ENCODE data around the gene ATOSA. TPM values are rescaled to one million over a fixed set of nuclear protein-coding genes. Genes with fewer than 3 reads are reported as not detected.

Gene ATOSA
- total and polyA plus RNA-seq, 2 of the 13 experiments (the other 11 are each of a cell fraction or from before 2014, with no cell fraction given), result 6.6 to 16.3 TPM

- Histone ChIP-seq H3K9me3 (ENCODE audit: low read length) (no peaks in the 10 kb centered on the region), H3K79me2 (ENCODE audit: insufficient read depth, low read length) (no peaks in the 10 kb centered on the region), H3K4me1 (ENCODE audit: insufficient read depth, low read length) (no peaks in the 10 kb centered on the region), H3K9ac (ENCODE audit: insufficient read depth, low read depth, low read length) (no peak overlapping the region), H3K4me2 (ENCODE audit: low read depth, low read length) (no peak overlapping the region), H2AFZ (ENCODE audit: low read length) (no peak overlapping the region), H3K4me3 (replicated peaks in 1 of 3; ENCODE audit: insufficient read depth in 1 of 3, low read depth in 2 of 3, low read length in 3 of 3) (no peak overlapping the region), H3K27ac (ENCODE audit: extremely low read length, insufficient read depth, low read length) (no peak overlapping the region), H4K20me1 (ENCODE audit: insufficient read depth, low read length) (no peaks in the 10 kb centered on the region), H3K36me3 (replicated peaks in 1 of 2; ENCODE audit: control insufficient read depth in 1 of 2, insufficient read depth in 2 of 2, low read length in 2 of 2) (no peaks in the 10 kb centered on the region), H3K27me3 (ENCODE audit: control insufficient read depth in 1 of 2, insufficient read depth in 2 of 2, low read length in 2 of 2) (no peaks in the 10 kb centered on the region)
- FAIRE-seq (no peak), ATAC-seq (no peak), DNase-seq (ENCODE audit: low spot score) (no peak)
- POLR2A ChIA-PET, result no interaction called here
- TF ChIP-seq ZBTB21 (CRISPR knock-in tag; IDR thresholded peaks at IDR 0.05) (no peak), RFX5 (IDR thresholded peaks at IDR 0.05; ENCODE audit: low read depth, low read length) (no peak), MLLT10 (CRISPR knock-in tag; IDR thresholded peaks at IDR 0.05) (no peak), AFF4 (CRISPR knock-in tag; IDR thresholded peaks at IDR 0.05) (no peak), ZMYM3 (CRISPR knock-in tag; IDR thresholded peaks at IDR 0.05) (no peak), SAP130 (CRISPR knock-in tag; IDR thresholded peaks at IDR 0.05; ENCODE audit: low read depth) (no peak)
- CTCF ChIA-PET (ENCODE audit: low intra/inter-chr PET ratio, low total read pairs), result no interaction called here
- no TSS peak for BruUV-seq (replicated peaks)
- in situ Hi-C loops (cut with HindIII; ENCODE audit: extremely low pct_ligation_motif_present, low pct_unique_long_range_greater_than_20kb), result no loop called here
- intact Hi-C loops (cut with micrococcal nuclease; ENCODE audit: unreplicated experiment), result no loop called here
- WGBS (ENCODE audit: low lambda C conversion rate), result 71% methylated on average over 1 of the region's 1 CpG
Observed at GRCh38 chr15:52702390-52702789, 23.2 kb upstream of the ATOSA start.

GRCh38 chr15:52699457-52699856 lies 20.3 kb upstream of the ATOSA start:
- H3K27me3 ChIP-seq (ENCODE audit: control insufficient read depth in 1 of 2, insufficient read depth in 2 of 2, low read length in 2 of 2), result no peaks in the 10 kb centered on the region
- no peak overlapping the region for H2AFZ ChIP-seq (ENCODE audit: low read length)
- DNase-seq (ENCODE audit: low spot score), result no peak
- H3K9me3 ChIP-seq (ENCODE audit: low read length), result no peaks in the 10 kb centered on the region
- CTCF ChIA-PET (ENCODE audit: low intra/inter-chr PET ratio, low total read pairs), result no interaction called here
- WGBS (ENCODE audit: low lambda C conversion rate), result 70% methylated on average over 3 of the region's 3 CpGs
- no peaks in the 10 kb centered on the region for H4K20me1 ChIP-seq (ENCODE audit: insufficient read depth, low read length)
- no peaks in the 10 kb centered on the region for H3K79me2 ChIP-seq (ENCODE audit: insufficient read depth, low read length)
- H3K4me1 ChIP-seq (ENCODE audit: insufficient read depth, low read length), result no peaks in the 10 kb centered on the region
- intact Hi-C loops (cut with micrococcal nuclease; ENCODE audit: unreplicated experiment), result no loop called here
- no peak overlapping the region for H3K9ac ChIP-seq (ENCODE audit: insufficient read depth, low read depth, low read length)
- no TSS peak for BruUV-seq (replicated peaks)
- no peaks in the 10 kb centered on the region for H3K36me3 ChIP-seq (replicated peaks in 1 of 2; ENCODE audit: control insufficient read depth in 1 of 2, insufficient read depth in 2 of 2, low read length in 2 of 2)
- TF ChIP-seq RFXANK (CRISPR knock-in tag; IDR thresholded peaks at IDR 0.05), result no peak
- TF ChIP-seq TCF7L2 (IDR thresholded peaks at IDR 0.05; ENCODE audit: low read depth, low read length), result no peak
- no peak for TF ChIP-seq HHEX (CRISPR knock-in tag; IDR thresholded peaks at IDR 0.05)
- no peak for TF ChIP-seq DZIP1 (CRISPR knock-in tag; IDR thresholded peaks at IDR 0.05)
- no peak for TF ChIP-seq FLYWCH1 (CRISPR knock-in tag; IDR thresholded peaks at IDR 0.05)
- FAIRE-seq, result no peak
- in situ Hi-C loops (cut with HindIII; ENCODE audit: extremely low pct_ligation_motif_present, low pct_unique_long_range_greater_than_20kb), result no loop called here
- H3K4me3 ChIP-seq (replicated peaks in 1 of 3; ENCODE audit: insufficient read depth in 1 of 3, low read depth in 2 of 3, low read length in 3 of 3), result no peak overlapping the region
- H3K4me2 ChIP-seq (ENCODE audit: low read depth, low read length), result no peak overlapping the region
- POLR2A ChIA-PET, result no interaction called here
- no peak for ATAC-seq
- H3K27ac ChIP-seq (ENCODE audit: extremely low read length, insufficient read depth, low read length), result no peak overlapping the region

All from HepG2 (cell line).